Lower lobe of right lung (tissue), 2 donors: ENCODE results near the gene UBALD2. TPM values are rescaled to one million over a fixed set of nuclear protein-coding genes. Genes with fewer than 3 reads are reported as not detected.
A peak's percentile ranks its signal among the peaks of the same experiment; 100 is the strongest.
"Not testable (repeated sequence)": the region's sequence is repeated elsewhere in the genome, so short reads cannot be mapped to it uniquely, and the experiment has no call there.

Experiments used
- ATAC-seq, 2 donors: fragments of 200-7000 bp; cut with Tn5 transposase; one replicate each; pipeline ENCODE4 v1.9.1; 2020 to 2022; ENCODE audit warnings: mild to moderate bottlenecking in 2 of 2, moderate library complexity in 2 of 2
- DNase-seq: peaks from one replicate; pipeline ENCODE4 v3.0.0-alpha.2; 2020
- H3K27ac ChIP-seq: fragments of 200-600 bp; one replicate; pipeline ENCODE4 v1.8.0; 2022
- H3K27me3 ChIP-seq: fragments of 200-600 bp; one replicate; pipeline ENCODE4 v1.8.0; 2022; ENCODE audit warnings: low read depth
- H3K36me3 ChIP-seq: fragments of 200-600 bp; one replicate; pipeline ENCODE4 v1.8.0; 2022; ENCODE audit warnings: mild to moderate bottlenecking
- H3K4me1 ChIP-seq: fragments of 200-600 bp; one replicate; pipeline ENCODE4 v1.8.0; 2022
- H3K4me3 ChIP-seq: fragments of 200-600 bp; one replicate; pipeline ENCODE4 v1.8.0; 2022; ENCODE audit warnings: mild to moderate bottlenecking
- H3K9me3 ChIP-seq: fragments of 200-600 bp; one replicate; pipeline ENCODE4 v1.8.0; 2022
- intact Hi-C: fragments of 100-400 bp; cut with DNase I; formaldehyde crosslinking; loops from one replicate; pipeline ENCODE4 v1.11.0; 2022
- total RNA-seq: library from RNA; stranded (reverse); fragmentation: NEBNext Ultra II Directional; extraction: Animal tissue kit (Norgen Biotek cat#: 25700); gene quantifications from one replicate; pipeline ENCODE4 v1.2.1, GENCODE V29; 2021
- TF ChIP-seq, protein P1 (sequence below): fragments of 200-600 bp; IDR thresholded peaks from one replicate; pipeline ENCODE4 v1.8.0; 2022; ENCODE audit warnings: antibody characterized with exemption, mild to moderate bottlenecking
- donor health status: DM: no; HTN: yes; CAD: no; lungs with severe emphysema.

Gene UBALD2
- total RNA-seq, 1 donor from 2014 or later, result 62.7 TPM

DNA sequence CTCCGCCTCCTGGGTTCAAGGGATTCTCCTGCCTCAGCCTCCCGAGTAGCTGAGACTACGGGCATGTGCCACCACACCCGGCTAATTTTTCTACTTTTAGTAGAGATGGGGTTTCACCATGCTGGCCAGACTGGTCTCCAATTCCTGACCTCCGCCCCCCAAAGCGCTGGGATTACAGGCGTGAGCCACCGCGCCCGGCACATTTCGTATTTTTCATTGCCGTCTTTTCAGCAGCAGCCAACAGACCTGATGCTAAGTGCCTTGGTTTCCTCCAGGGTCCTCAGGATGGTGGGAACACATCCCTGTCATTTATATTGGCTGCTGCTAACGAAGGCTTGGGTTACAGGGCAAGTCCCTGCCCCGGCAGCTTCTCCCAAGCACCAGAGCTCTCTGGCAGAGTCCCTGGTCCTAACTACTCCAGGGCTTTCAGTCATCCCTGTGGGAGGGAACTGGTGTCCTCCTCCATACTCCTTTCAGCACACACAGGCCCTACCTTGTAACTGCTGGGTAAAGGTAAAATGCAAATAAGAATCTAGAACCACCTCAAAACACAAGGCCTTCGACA lies 23.4 kb upstream of the UBALD2 start:
- Histone ChIP-seq H3K4me3 (no peak overlapping the region), H3K9me3 (no peaks in the 10 kb centered on the region), H3K27me3 (peaks cover 15% of the 10 kb centered on the region), H3K4me1 (peaks cover 31% of the 10 kb centered on the region), H3K36me3 (no peaks in the 10 kb centered on the region), H3K27ac (no peak overlapping the region)
- DNase-seq (no peak), ATAC-seq (no peak)
- intact Hi-C loops, result no loop called here
- TF ChIP-seq, protein P1, sequence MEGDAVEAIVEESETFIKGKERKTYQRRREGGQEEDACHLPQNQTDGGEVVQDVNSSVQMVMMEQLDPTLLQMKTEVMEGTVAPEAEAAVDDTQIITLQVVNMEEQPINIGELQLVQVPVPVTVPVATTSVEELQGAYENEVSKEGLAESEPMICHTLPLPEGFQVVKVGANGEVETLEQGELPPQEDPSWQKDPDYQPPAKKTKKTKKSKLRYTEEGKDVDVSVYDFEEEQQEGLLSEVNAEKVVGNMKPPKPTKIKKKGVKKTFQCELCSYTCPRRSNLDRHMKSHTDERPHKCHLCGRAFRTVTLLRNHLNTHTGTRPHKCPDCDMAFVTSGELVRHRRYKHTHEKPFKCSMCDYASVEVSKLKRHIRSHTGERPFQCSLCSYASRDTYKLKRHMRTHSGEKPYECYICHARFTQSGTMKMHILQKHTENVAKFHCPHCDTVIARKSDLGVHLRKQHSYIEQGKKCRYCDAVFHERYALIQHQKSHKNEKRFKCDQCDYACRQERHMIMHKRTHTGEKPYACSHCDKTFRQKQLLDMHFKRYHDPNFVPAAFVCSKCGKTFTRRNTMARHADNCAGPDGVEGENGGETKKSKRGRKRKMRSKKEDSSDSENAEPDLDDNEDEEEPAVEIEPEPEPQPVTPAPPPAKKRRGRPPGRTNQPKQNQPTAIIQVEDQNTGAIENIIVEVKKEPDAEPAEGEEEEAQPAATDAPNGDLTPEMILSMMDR, result no peak

DNA sequence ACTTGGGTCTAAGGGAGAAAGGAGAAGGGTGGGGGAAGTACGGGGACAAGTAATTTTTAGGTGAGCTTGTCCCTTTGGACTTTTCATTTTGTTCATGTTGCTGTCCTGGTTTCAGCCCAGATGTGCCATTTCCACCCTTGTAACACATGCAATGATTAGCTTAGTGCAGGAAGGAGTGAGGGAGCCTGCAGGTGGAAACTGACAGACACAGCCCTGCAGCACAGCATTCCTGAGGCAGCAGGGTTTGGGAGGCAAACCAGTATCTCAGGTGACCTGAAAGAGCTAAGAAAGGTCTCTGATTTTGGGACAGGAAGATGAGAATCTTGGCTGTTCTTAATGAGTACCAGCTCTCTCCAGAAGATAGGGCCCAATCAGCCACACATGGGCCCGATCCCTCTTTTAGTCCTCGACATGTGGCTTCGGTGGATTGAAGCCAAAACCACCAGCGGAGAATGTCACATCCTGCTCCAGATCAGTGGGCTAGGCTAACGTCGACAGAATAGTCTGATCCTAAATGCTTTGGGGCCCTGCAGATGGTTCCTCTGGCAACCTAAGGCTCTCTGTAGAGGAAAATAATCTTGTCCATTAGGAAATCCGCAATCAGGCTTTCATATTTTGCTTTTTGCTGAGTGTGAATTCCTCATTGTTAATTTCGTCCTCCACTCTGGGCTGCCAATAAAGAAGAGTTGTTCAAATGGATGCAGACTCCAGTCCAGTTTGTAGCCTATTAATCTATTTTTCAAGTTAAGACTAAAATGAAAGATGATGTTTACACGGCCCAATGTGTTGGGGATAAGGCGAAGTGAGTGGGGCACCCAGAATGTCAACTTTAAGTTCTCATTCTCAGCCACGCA lies 21.1 kb upstream of the UBALD2 start:
- Histone ChIP-seq H3K27ac (no peak overlapping the region), H3K9me3 (no peaks in the 10 kb centered on the region), H3K4me1 (peaks cover 35% of the 10 kb centered on the region), H3K27me3 (peaks cover 15% of the 10 kb centered on the region), H3K4me3 (no peak overlapping the region), H3K36me3 (no peaks in the 10 kb centered on the region)
- no peak for ATAC-seq
- TF ChIP-seq, protein P1, result no peak
- DNase-seq, result no peak
- intact Hi-C loops, result no loop called here

GRCh38 chr17:76244721-76245120 lies 20.4 kb upstream of the UBALD2 start:
- intact Hi-C loops, ATAC-seq, H3K4me3 ChIP-seq, H3K36me3 ChIP-seq, H3K9me3 ChIP-seq, H3K27ac ChIP-seq, DNase-seq: not testable (repeated sequence)
- H3K27me3 ChIP-seq, result peaks cover 12% of the 10 kb centered on the region
- H3K4me1 ChIP-seq, result peaks cover 31% of the 10 kb centered on the region

- Histone ChIP-seq H3K27ac (no peak overlapping the region), H3K27me3 (peaks cover 10% of the 10 kb centered on the region), H3K4me1 (peaks cover 24% of the 10 kb centered on the region), H3K4me3 (no peak overlapping the region), H3K9me3 (no peaks in the 10 kb centered on the region), H3K36me3 (no peaks in the 10 kb centered on the region)
- TF ChIP-seq, protein P1, result no peak
- intact Hi-C loops, result no loop called here
- ATAC-seq, result peak; percentile 69 to 84
- DNase-seq, result no peak
Measured at GRCh38 chr17:76246080-76247066, 18.8 kb upstream of the UBALD2 start.

DNA sequence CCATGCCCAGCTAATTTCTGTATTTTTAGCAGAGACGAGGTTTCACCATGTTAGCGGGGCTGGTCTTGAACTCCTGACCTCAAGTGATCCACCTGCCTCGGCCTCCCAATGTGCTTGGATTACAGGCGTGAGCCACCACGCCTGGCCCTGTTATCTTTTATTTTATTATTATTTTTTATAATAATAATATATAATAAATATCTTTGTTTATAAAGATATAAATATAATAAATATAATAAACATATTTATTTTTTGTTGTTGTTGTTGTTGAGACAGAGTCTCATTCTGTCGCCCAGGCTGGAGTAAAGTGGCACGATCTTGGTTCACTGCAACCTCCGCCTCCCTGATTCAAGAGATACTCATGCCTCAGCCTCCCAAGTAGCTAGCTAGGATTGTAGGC lies 17.8 kb upstream of the UBALD2 start:
- Histone ChIP-seq H3K36me3 (no peaks in the 10 kb centered on the region), H3K4me1 (peaks cover 24% of the 10 kb centered on the region), H3K4me3 (no peak overlapping the region), H3K27ac (no peak overlapping the region), H3K9me3 (no peaks in the 10 kb centered on the region), H3K27me3 (peaks cover under 1% of the 10 kb centered on the region)
- ATAC-seq, result no peak
- intact Hi-C loops, result no loop called here
- TF ChIP-seq, protein P1, result no peak
- no peak for DNase-seq
